Stimulated activated CD8-positive, alpha-beta memory T cell treated with anti-CD3 and anti-CD28 coated beads, Interleukin-4, amount 100 ng/mL, for 1 hour (primary cell): ENCODE measurements around the gene KCTD8.

ENCODE experiments used
- DNase-seq, 2 donors: peaks; one replicate each; pipeline ENCODE4 v3.0.0-alpha.2; 2020; ENCODE audit warnings: low read depth in 2 of 2, low spot score in 1 of 2

Gene KCTD8

DNA sequence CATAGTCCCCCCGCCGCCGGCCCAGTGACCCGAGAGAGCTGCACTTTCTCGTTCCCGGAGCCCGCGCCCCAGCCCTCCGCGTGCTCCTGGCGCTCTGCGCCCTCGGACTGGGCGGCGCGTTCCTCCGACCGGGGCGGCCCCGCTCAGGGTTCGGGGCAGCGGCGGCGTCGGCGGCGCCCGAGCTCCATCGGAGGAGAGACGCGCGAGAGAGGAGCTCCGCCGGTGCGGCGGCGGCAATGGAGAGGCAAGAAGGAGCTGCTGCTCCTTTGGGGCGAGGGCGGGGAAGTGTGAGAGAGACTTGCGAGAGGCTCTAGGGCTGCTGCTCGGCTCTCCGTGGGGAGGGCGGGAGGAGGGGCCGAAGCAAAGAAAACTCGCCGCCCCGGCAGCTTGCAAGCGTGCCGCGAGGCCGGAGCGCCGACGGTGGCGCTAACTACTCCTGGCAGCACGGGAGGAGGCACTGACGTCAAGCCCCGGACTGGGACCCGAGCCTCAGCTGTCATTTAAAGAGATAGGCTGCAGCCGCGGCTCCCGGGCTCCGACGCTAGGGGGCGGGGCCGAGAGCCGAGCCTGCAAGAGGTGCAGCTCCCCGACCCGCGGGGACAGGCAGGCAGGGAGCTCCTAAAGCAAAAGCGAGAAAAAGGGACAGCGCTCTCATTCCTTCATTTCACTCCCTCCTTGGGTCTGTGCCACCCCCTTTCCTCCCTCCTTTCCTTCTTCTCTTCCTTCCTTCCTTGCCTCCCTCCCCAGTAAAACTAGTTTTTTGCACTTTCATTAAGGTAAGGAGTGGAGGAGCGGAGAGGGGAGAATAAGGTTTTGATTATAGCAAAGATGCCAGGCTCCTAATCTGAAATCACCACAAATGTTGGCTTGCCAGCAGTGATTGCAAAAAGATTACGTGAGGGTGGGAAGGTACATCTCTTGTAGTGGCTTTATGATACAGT is at the start of gene KCTD8:
Gene KCTD8 (minus strand): TSS at position 289 of the 941 bp plus-strand sequence.
- DNase-seq: peak in 1 of 2 donors; percentile 3

DNA sequence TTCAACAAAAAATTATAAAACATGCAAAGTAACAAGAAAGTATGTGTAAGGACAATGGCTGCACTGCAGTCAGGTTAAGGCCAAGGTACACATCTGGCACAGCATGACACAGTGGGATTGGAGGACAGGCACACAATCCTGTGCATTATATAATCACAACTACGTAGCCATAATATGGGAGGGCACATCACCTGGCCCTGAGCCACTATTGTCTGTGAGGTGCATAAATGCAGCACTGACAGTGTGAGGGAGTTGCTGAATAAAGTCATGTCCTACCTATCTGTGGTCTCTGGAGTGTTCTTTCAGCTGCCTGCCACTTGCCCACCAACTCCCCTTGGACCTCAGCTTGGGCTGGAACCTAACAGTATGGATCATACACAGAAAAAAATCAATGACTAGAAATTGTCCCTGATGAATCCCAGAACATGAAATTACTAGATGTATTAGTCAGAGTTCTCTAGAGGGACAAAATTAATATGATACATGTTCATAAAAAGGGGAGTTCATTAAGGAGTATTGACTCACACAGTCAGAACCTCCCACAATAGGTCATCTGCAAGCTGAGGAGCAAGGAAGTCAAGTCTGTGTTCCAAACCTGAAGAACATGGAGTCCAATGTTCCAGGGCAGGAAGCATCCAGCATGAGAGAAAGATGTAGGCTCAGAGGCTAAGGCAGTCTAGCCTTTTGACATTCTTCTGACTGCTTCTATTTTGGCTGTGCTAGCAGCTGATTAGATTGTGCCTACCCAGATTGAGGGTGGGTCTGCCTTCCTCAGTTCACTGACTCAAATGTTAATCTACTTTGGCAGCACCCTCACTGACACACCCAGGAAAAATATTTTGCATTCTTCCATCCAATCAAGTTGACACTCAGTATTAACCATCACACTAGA is 46.4 kb upstream of the KCTD8 start:
- no peak for DNase-seq

DNA sequence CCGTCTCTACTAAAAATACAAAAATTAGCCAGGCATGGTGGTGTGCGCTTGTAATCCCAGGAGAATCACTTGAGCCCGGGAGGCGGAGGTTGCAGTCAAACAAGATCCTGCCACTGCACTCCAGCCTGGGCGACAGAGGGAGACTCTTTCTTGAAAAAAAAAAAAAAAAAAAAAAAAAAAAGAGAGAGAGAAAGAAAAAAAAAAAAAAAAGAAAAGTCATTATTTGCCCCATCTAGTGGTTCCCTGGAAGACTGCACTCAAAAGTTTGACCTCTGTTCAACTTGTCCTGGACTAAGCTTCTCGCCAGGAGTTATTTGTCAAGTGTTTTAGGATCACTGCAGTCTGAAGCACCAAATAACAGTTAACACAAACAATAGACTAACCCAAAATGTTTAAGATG is 45.3 kb upstream of the KCTD8 start:
- DNase-seq: no peak

DNA sequence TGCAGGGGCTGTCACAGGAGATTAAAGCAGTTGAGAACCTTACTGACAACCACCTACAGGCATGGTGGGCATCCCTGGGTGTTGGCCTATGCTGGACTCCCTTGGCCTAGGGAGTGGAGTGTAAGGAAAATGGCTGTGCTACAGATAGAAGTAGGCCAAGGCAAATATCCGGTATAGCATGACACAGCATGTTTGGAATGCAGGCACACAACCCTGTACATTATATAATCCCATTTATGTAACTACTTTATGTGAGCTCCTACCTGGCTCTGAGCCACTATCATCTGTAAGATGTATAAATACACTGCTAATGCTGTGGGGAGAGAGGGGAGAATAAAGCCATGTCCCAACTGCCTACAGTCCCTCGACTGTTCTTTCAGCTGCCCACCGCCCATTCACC is 38.7 kb upstream of the KCTD8 start:
- DNase-seq: no peak

DNA sequence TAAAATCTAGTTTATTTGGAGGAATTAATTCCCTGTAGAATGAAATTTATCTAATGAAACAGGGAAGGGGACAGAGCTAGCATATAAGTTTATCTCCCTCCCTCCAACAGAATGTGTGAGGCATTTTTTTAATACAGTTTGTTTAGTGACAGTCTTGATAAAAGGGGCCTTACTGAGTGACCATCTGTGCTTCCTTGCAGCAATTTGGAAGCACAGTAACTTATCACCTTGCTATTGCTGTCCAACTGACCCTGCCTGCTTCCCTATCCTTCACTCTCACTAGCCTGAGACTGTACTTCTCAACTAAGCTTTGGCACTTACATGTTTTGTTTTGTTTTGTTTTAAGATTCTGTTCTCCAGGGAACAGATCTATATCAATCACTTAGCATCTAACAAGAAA is 31.1 kb upstream of the KCTD8 start:
- DNase-seq: no peak

DNA sequence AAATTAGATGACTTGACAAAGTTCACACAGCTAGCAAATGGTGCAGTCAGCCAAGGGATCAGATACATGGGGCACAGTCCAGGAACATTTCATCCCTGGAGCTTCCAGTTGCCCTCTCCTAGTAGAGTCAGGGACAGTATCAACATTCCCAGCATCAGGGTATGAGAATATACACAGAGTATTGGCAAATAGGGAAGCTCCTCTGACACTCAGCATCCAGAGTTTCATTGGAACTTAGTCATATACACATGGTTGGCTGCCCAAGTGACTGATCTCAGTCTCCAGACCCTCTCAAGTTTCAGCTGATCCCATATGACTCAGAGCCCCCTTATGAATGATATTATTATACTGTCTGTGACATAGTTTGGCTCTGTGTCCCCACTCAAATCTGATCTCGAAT is 13.7 kb upstream of the KCTD8 start:
- no peak for DNase-seq

DNA sequence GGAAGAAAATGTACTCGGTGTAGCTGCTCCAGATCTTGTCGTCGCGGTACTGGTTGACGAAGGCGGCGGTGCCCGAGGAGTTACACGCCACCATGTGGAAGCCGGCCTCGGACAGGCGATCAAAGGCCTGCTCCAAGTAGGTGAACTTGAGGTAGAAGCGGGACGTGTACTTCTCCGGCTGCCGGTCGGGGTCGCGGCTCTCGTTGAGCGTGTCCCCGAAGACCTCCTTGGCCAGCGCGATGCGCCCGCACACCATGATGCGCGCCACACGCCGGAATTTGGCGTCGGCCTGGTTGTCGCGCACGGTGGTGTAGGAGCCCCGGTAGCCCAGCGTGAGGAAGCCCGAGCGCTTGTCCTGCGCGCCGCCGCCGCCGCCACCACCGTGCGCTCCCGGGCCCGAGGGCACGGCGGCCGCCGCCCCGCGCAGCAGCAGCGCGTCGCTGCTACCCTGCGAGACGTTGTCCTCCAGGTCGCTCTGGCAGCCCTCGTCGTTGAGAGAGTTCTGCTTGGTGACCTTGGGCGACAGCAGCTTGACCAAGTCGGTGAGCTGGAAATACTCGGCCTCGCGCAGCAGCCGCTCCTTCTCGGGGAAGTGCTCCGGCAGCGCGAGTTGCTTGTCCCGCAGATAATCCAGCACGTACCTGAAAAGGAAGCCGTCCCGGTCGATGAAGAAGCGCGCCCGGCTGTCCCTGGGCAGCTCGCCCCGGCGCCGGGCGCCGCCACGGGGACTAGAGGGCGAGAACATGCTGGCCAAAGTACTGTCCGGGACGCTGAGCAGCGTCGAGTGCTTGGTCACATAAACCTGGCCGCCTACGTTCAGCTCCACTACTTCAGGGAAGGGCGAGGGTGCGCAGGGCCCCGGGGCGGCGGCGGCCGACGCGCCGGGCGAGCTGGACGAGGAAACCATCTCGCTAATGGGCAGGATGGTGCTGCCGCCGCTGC is 775 bp downstream of the KCTD8 start:
- no peak for DNase-seq

DNA sequence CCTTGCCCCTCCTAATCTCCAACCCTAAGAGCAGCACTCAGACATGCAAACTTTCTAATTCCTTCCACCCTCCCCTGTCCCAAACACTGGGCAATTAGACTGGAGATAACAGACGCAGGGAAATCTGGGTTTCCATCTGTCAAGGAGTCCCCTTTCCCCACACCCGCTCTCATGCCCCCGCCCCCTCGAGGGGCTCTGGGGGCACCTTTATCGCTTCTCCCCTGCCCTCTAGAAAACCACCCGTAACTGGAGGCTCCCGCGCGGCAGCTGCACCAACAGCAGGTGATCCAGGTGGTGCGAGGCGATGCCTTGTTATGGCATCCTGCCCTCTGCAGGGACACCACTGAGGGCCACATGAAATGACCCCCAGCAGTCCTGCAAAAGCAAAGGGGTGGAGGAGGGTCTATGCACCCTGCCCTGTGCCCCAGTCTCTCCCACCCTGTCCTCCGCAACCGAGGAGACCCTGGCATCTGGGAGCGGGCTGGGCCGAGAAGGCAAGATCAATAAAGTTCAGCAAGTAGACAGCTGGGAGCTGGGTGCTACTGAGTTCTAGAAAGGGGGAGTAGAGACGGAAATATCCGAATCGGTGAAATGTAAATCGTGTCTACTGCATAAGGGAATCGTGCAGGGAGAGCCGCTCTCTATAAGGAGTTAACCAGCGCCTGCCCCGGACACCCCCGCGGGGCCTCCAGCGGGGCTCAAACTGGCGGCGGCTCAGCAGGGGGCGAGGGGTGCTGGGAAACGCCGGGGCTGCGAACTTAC is 1.6 kb downstream of the KCTD8 start:
- no peak for DNase-seq

DNA sequence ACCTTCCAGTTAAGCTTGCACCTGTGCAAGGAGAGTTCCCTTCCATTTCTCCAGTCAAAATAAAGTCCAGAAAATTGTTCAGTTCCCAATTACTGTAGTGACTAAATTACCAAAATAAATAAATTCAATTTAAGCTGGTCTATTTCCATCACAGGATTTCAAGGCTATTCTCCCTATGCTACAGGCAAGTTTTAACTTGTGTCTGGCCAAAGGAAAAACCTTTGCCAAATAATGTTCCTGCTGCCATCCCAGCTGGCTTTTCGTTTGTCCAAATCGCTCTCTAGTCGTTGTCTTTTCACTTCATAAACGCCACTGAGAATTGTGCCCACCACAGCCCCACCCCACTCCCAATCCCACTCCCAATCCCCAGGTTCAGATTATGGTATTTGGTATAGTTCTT is 2.4 kb downstream of the KCTD8 start:
- DNase-seq: no peak

DNA sequence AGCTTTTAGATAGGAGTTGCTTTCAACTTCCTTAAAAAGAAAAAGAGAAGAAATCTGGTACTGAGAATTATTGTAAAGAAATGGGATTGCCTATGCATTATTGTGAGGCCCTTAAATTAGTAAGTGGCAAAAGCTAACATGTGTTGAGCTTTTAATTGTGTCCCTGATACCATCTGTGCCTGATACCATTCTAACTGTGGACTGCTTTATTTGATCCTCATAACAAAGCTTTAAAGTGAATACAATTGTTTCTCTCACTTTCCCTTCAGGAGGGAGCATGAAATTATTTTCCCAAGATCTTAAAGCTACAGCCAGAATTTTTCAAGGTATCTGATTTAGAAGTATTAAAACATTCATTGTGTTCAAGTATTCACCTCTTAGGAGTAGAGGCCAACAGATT is 9.9 kb downstream of the KCTD8 start:
- DNase-seq: no peak

DNA sequence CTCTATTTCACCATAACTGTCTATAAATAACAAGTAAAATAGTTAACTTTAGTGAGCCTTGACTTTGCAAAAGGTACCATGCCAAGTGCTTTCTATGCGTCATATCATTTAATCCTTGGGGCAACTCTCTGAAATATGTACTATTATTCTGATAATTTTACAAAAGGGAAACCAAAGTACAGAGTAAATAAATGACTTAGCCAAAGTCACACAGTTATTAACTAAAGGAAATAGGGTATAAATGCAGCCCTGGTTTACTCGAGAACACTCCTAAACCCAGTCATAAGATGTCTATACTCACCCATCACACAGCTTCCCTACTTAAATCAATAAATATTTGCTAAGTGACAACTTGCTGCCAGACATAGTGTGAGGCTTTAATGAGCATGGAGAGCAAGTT is 14.4 kb downstream of the KCTD8 start:
- no peak for DNase-seq

DNA sequence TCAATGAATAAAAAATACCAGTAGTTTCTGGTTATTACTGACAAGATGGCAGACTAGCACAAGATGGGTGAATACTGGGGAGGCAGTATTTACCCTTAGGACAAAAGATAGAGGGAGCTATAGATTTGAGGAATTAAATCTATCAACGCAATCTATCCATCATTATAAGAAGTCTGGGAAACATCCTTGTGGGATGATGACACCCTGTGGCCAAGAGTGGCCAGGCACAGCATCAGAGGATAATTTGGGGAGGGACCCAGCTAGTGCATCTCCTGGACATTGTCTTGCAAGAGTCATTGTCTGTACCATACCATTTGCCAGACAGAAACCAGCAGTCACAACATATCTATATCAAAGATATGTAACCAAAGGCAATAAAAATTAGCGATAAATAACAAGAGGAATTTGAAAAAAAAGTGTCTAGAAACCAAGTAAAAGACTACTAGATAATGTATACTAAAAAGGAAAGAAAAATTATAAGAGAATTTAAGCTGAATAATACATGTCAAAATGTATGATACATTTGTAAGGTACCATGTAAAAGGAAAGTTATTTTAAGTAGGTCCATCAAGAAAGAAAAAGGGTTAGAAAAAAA is 22.9 kb downstream of the KCTD8 start:
- DNase-seq: no peak

DNA sequence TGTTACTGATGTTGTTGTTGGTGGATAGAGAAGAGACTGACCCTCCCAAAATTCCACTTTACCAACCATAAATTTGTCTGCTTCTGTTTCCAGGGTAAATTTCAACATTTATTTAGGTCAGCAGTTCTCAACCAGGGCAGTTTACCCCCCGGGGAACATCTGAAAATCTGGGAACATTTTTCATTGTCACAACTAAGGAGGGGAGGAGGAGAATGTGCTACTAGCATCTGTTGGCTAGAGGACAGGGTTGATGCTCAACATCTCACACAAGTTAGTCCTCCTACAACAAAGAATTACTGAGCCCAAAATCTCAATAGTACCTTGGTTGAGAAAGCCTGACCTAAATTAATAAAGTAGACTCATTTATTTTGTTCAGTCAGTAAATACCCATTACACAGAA is 25.7 kb downstream of the KCTD8 start:
- no peak for DNase-seq

DNA sequence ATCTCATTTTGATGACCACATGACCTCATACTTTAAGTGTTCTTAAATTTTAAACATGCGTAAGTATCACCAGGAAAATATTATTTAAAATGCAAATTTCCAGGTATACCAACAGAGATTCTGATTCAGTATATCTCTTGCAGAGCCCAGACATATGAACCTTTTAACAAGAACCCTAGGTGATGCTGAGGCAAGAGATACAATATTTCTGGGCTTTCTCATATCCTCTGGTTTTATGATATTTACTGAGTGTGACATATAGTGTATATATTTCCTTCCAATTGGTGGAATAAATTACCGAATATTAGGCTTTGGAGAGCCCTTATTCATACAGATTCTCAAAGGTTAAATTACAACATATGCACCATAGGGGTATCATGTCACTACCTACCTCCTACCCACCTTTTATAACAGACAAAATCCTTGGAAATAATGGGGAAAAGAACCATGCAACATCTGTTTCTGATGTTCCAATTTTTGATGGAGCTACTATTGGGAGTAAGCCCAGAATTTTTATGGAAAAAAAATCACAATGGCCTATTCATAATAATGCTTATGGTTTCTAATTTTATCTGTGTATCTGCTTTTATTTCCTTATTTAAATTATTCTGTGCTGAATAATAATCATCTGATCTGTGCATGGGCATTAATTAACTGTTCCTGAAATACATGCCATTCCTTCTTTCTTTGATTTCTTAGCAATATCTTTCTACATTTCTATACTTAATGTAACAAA is 27.1 kb downstream of the KCTD8 start:
- no peak for DNase-seq

DNA sequence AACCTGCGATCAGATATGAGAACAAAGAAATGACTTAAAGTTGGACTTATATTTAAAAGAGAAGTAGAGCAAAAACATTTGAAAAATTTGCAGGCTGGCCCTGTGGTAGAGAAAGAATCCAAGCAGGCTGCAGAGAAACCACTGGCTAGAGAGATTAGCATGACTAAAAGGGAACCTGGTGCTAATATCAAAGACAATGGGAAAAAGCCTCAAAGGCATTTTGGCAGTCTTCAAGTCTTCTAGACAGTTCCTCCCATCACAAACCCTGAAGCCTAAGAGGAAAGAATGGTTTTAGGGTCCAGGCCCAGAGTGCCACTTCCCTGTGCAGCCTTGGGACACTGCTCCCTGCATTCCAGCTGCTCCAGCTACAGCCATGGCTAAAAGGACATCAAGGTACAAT is 33.4 kb downstream of the KCTD8 start:
- DNase-seq: no peak

DNA sequence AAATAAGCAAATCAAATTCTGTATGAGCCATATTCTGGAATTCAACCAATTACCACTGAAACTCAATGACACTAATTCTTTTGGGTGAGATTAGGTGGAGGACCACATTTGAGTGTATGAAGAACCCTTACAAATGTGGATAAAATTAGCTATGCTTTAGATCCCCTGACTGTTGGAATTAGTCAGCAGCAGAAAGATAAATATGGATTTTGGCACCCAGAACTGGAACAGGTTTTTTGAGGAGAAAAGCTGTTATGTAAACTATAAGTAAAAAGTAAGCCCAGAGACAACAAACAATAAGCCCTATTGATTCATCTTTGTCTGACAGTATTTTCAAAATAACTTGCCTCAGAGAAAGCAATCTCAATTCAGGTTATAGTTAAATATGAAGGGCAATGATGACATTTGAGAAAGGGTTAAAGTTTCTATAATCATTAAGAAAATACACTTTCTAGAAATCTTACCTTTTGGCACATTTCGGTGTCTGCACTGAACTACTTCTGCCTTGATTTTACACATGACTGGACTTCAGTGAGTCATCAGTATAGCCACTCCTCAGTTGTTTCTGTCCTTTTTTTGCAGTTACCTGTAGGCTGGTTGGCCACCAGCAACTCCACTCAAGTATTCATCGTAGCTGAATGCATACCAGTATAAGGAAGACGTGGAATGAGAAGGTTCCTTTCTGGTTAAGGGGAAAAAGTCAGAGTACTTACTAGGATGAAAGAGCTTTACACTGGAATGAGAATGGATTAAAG is 80.0 kb downstream of the KCTD8 start:
- no peak for DNase-seq

DNA sequence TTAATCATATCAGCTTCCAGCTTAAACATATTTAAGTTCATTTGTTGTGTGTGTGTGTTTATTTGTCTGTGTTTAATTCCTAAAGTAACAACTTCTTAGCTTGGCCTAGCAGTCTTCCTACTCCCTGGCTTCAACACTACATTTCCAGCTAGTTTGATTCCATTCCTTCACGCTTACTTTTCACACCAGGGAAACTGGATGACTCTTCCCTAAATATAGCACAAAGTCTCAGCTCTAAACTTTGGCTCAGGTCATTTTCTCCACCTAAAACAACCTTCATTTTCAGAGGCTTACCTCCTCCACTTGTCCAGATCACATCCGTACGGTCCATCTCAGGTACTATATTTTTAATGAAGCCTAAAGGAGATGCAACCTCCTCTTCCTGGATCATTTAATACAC is 94.4 kb downstream of the KCTD8 start:
- DNase-seq: no peak

DNA sequence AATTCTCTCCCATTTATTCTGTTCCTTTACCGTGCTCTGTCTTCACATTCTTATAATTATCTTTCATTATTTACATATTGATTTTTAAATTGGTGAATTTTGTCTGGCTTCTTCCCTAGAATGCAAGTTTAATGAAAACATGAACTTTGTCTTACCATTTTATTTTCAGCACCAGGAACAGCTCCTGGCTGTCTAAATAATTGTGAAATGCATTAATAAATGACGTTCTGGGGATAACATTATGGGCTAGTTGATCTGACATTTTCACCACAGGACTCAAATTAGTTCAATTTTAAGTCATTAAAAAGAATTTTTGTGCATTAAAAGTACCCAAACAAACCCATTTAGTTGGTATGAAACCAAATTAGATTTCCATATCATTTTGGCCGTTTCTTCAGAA is 97.5 kb downstream of the KCTD8 start:
- no peak for DNase-seq
